GM23248 (cell line): ENCODE results near the gene NEU4.

Experiments used
- EZH2 ChIP-seq: fragments of 200-600 bp; sonication (generic); IDR thresholded peaks from 2 replicates; pipeline ENCODE4 v1.6.1; 2018; ENCODE audit warnings: antibody characterized with exemption, mild to moderate bottlenecking; ENCODE audit not compliant: insufficient read depth, poor library complexity, severe bottlenecking
- EZH2phosphoT487 ChIP-seq: fragments of 200-600 bp; sonication (generic); IDR thresholded peaks from 2 replicates; pipeline ENCODE4 v1.6.1; 2018; ENCODE audit warnings: antibody characterized with exemption, moderate library complexity, mild to moderate bottlenecking, low read depth; ENCODE audit not compliant: insufficient read depth

DNA sequence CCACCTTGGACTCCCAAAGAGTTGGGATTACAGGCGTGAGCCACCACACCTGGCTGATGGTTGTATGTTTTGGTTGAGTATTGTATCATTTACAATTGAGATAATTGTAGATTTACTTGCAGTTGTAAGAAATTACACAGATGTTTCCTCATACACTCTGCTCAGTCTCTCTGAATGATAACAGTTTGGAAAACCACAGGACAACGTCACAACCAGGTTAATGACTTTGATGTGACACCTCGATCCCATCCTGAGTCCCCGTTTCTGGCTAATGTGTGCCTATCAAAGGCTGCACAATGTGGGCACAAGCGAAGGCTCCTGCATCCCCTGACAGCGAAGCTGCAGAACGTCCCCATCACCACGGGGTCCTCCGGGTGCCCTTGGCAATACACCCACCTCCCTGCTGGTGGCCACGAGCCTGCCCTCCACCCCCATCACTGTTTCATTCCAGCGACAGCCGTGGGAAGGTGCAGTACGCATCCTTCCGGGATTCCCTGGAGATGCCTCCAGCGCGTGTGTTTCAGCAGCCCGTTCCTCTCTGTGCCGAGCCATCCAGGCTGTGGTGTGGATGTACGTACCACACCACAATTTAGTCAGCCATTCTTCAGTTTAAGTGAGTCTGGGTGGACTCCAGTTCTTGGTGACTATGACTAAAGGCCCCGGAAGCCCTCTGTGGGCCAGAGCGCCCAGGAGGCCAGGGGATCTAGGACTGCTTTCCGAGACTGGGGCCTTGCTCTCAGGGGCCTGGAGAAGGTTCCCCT lies 54.0 kb downstream of the NEU4 start:
- TF ChIP-seq EZH2phosphoT487 = no peak
- no peak for TF ChIP-seq EZH2
